GM23338 (cell line): ENCODE results near the gene GLI1.

Experiments used
- CREB1 ChIP-seq: fragments of 250-450 bp; sonication (Bioruptor Pico); IDR thresholded peaks from 2 replicates; pipeline ENCODE4 v1.5.0; 2020; ENCODE audit warnings: low read depth, mild to moderate bottlenecking, moderate library complexity
- EZH2 ChIP-seq: fragments of 200-600 bp; sonication (generic); IDR thresholded peaks from one replicate; pipeline ENCODE4 v1.8.0; 2017; ENCODE audit warnings: antibody characterized with exemption, mild to moderate bottlenecking, low read depth; ENCODE audit not compliant: unreplicated experiment
- EZH2phosphoT487 ChIP-seq: fragments of 200-600 bp; sonication (generic); IDR thresholded peaks from one replicate; pipeline ENCODE4 v1.8.1; 2018; ENCODE audit warnings: antibody characterized with exemption; ENCODE audit not compliant: unreplicated experiment
- JUNB ChIP-seq: IDR thresholded peaks from one replicate; pipeline ENCODE4 v1.6.1; 2016; ENCODE audit warnings: antibody characterized with exemption; ENCODE audit not compliant: unreplicated experiment
- NANOG ChIP-seq: IDR thresholded peaks from 2 replicates; pipeline ENCODE4 v1.6.1; 2016; ENCODE audit warnings: antibody characterized with exemption, borderline replicate concordance
- POLR2AphosphoS5 ChIP-seq: IDR thresholded peaks from 2 replicates; pipeline ENCODE4 v1.6.1; 2016; ENCODE audit warnings: antibody characterized with exemption, low read depth
- REST ChIP-seq: IDR thresholded peaks from one replicate; pipeline ENCODE4 v1.6.1; 2018; ENCODE audit warnings: antibody characterized with exemption; ENCODE audit not compliant: unreplicated experiment
- ZNF114 ChIP-seq: fragments of 250-450 bp; sonication (Bioruptor Pico); IDR thresholded peaks from 2 replicates; pipeline ENCODE4 v1.5.0; 2020; ENCODE audit warnings: mild to moderate bottlenecking, moderate library complexity
- ZNF331 ChIP-seq: fragments of 250-450 bp; sonication (Bioruptor Pico); IDR thresholded peaks from 2 replicates; pipeline ENCODE4 v1.5.0; 2020; ENCODE audit warnings: low read depth, mild to moderate bottlenecking, moderate library complexity
- TF ChIP-seq, protein P1 (sequence below), 2 experiments: fragments of 200-600 bp in 1 of 2; sonication (generic) in 1 of 2; conservative IDR thresholded peaks; 2 replicates each; pipeline versions ENCODE4 v1.5.1 to v1.6.1; 2016 to 2017; ENCODE audit warnings: antibody characterized with exemption in 2 of 2, low read depth in 2 of 2, mild to moderate bottlenecking in 2 of 2, moderate library complexity in 1 of 2
- TF ChIP-seq, protein P2 (sequence below): fragments of 250-450 bp; sonication (Bioruptor Pico); IDR thresholded peaks from 2 replicates; pipeline ENCODE4 v1.5.0; 2020; ENCODE audit warnings: mild to moderate bottlenecking, moderate library complexity

DNA sequence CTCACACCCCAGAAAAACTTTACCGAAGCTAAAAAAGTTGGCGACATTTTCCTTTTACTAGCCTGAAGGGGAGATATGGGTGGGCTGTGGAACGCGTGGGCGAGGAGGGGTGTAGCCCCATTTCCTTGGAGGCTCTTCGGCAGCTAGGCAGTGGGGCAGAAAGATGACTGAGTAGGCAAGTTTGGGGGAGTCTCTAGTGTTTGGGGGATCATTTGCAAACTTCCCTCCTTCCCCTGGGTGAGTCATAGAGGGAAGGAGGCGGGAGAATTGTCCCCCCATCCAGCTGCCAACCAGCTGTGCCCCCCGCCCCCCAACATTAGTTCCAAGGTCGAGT lies 2.3 kb downstream of the GLI1 start:
- TF ChIP-seq, protein P1, sequence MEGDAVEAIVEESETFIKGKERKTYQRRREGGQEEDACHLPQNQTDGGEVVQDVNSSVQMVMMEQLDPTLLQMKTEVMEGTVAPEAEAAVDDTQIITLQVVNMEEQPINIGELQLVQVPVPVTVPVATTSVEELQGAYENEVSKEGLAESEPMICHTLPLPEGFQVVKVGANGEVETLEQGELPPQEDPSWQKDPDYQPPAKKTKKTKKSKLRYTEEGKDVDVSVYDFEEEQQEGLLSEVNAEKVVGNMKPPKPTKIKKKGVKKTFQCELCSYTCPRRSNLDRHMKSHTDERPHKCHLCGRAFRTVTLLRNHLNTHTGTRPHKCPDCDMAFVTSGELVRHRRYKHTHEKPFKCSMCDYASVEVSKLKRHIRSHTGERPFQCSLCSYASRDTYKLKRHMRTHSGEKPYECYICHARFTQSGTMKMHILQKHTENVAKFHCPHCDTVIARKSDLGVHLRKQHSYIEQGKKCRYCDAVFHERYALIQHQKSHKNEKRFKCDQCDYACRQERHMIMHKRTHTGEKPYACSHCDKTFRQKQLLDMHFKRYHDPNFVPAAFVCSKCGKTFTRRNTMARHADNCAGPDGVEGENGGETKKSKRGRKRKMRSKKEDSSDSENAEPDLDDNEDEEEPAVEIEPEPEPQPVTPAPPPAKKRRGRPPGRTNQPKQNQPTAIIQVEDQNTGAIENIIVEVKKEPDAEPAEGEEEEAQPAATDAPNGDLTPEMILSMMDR (conservative IDR thresholded peaks at IDR 0.05; ENCODE audit: low read depth in 2 of 2), result no peak
- TF ChIP-seq EZH2 (no peak), POLR2AphosphoS5 (peak; percentile 5; the same call in 1 of the 2 replicates), EZH2phosphoT487 (no peak), REST (no peak), ZNF114 (CRISPR knock-in tag) (no peak), NANOG (no peak), ZNF331 (CRISPR knock-in tag) (no peak), CREB1 (no peak), JUNB (no peak)
- TF ChIP-seq, protein P2, sequence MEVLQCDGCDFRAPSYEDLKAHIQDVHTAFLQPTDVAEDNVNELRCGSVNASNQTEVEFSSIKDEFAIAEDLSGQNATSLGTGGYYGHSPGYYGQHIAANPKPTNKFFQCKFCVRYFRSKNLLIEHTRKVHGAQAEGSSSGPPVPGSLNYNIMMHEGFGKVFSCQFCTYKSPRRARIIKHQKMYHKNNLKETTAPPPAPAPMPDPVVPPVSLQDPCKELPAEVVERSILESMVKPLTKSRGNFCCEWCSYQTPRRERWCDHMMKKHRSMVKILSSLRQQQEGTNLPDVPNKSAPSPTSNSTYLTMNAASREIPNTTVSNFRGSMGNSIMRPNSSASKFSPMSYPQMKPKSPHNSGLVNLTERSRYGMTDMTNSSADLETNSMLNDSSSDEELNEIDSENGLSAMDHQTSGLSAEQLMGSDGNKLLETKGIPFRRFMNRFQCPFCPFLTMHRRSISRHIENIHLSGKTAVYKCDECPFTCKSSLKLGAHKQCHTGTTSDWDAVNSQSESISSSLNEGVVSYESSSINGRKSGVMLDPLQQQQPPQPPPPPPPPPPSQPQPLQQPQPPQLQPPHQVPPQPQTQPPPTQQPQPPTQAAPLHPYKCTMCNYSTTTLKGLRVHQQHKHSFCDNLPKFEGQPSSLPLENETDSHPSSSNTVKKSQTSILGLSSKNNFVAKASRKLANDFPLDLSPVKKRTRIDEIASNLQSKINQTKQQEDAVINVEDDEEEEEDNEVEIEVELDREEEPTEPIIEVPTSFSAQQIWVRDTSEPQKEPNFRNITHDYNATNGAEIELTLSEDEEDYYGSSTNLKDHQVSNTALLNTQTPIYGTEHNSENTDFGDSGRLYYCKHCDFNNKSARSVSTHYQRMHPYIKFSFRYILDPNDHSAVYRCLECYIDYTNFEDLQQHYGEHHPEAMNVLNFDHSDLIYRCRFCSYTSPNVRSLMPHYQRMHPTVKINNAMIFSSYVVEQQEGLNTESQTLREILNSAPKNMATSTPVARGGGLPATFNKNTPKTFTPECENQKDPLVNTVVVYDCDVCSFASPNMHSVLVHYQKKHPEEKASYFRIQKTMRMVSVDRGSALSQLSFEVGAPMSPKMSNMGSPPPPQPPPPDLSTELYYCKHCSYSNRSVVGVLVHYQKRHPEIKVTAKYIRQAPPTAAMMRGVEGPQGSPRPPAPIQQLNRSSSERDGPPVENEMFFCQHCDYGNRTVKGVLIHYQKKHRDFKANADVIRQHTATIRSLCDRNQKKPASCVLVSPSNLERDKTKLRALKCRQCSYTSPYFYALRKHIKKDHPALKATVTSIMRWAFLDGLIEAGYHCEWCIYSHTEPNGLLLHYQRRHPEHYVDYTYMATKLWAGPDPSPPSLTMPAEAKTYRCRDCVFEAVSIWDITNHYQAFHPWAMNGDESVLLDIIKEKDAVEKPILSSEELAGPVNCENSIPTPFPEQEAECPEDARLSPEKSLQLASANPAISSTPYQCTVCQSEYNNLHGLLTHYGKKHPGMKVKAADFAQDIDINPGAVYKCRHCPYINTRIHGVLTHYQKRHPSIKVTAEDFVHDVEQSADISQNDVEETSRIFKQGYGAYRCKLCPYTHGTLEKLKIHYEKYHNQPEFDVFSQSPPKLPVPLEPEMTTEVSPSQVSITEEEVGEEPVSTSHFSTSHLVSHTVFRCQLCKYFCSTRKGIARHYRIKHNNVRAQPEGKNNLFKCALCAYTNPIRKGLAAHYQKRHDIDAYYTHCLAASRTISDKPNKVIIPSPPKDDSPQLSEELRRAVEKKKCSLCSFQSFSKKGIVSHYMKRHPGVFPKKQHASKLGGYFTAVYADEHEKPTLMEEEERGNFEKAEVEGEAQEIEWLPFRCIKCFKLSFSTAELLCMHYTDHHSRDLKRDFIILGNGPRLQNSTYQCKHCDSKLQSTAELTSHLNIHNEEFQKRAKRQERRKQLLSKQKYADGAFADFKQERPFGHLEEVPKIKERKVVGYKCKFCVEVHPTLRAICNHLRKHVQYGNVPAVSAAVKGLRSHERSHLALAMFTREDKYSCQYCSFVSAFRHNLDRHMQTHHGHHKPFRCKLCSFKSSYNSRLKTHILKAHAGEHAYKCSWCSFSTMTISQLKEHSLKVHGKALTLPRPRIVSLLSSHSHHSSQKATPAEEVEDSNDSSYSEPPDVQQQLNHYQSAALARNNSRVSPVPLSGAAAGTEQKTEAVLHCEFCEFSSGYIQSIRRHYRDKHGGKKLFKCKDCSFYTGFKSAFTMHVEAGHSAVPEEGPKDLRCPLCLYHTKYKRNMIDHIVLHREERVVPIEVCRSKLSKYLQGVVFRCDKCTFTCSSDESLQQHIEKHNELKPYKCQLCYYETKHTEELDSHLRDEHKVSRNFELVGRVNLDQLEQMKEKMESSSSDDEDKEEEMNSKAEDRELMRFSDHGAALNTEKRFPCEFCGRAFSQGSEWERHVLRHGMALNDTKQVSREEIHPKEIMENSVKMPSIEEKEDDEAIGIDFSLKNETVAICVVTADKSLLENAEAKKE (CRISPR knock-in tag), result no peak
